AG09319 (cell line): ENCODE results near the gene CNTROB.
A peak's percentile ranks its signal among the peaks of the same experiment; 100 is the strongest.

Experiments
- DNase-seq: peaks from one replicate; pipeline ENCODE4 v3.0.0-alpha.2; 2010; ENCODE audit warnings: low read depth; ENCODE audit errors: extremely low read depth
- CTCF ChIP-seq: IDR thresholded peaks from 2 replicates; pipeline ENCODE4 v1.5.1; 2011; ENCODE audit warnings: low read depth, mild to moderate bottlenecking, inconsistent platforms, low read length, moderate library complexity

Gene CNTROB

GRCh38 chr17:7931709-7932482 is at the start of gene CNTROB, which contains the start of gene TRAPPC1:
Gene CNTROB (plus strand): TSS chr17:7932206. CDS start chr17:7933080, 874 bp downstream.
Gene TRAPPC1 (minus strand): TSS chr17:7931946. CDS start chr17:7931829, 117 bp downstream.
- peak; percentile 98 for DNase-seq
- no peak for TF ChIP-seq CTCF

DNA sequence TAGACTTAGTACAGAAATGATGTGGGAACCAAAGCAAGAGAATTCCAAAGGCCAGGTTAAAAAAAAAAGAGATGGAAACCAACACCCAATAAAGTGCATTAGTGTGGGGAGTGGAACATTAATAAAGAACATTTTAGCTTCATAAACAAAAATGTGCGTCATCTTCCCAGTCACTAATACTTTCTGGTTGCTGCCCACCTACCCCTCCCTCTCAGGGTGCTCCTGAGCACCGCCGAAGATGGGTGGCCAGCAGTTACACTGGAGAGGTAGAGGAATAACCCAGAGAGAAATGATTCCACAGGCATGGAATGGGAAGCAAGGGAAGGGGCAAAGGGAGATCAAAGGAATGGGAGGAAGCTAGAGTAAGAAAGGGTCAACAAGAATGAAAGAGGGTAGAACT is 49.4 kb upstream of the CNTROB start:
- TF ChIP-seq CTCF, result no peak
- no peak for DNase-seq

- no peak for TF ChIP-seq CTCF
- DNase-seq, result no peak
Measured at GRCh38 chr17:7883781-7884386, 48.1 kb upstream of the CNTROB start.

- TF ChIP-seq CTCF, result no peak
- DNase-seq, result no peak
Measured at GRCh38 chr17:7884581-7885366, 47.2 kb upstream of the CNTROB start.

GRCh38 chr17:7885367-7886226 is 46.4 kb upstream of the CNTROB start:
- TF ChIP-seq CTCF, result no peak
- DNase-seq, result no peak

GRCh38 chr17:7886227-7887037 is 45.6 kb upstream of the CNTROB start:
- no peak; the same call in 1 of the 2 replicates for TF ChIP-seq CTCF
- no peak for DNase-seq
